ENCODE data around the gene MLXIP.

DNA sequence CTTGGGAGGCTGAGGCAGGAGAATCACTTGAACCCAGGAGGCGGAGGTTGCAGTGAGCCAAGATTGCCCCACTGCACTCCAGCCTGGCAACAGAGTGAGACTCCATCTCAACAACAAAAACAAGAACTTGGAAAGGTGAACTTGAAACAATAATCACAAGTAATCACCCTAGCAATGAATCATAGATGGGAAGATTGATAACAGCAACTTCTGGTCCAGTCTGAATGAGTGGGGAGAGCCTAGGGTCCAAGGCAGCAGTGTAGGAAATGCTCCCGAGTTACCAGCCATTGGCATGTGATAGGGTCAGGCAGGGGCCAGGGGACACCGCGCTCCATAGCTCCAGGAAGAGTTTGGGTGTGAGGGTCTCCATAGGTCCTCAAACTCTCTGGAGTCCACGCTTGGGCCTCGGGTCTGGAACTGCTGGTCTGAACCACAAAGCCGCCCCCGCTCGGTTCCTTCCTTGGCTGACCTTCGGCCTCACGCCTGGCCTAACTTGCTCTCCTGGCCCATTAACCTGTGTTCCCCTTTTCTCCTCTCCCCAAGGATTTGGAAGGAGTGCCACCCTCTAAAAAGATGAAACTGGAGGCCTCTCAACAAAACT, 19.9 kb upstream of the MLXIP start:
- TF ChIP-seq, protein P1, sequence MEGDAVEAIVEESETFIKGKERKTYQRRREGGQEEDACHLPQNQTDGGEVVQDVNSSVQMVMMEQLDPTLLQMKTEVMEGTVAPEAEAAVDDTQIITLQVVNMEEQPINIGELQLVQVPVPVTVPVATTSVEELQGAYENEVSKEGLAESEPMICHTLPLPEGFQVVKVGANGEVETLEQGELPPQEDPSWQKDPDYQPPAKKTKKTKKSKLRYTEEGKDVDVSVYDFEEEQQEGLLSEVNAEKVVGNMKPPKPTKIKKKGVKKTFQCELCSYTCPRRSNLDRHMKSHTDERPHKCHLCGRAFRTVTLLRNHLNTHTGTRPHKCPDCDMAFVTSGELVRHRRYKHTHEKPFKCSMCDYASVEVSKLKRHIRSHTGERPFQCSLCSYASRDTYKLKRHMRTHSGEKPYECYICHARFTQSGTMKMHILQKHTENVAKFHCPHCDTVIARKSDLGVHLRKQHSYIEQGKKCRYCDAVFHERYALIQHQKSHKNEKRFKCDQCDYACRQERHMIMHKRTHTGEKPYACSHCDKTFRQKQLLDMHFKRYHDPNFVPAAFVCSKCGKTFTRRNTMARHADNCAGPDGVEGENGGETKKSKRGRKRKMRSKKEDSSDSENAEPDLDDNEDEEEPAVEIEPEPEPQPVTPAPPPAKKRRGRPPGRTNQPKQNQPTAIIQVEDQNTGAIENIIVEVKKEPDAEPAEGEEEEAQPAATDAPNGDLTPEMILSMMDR (IDR thresholded peaks at IDR 0.05) = no peak
- TF ChIP-seq, protein P2, sequence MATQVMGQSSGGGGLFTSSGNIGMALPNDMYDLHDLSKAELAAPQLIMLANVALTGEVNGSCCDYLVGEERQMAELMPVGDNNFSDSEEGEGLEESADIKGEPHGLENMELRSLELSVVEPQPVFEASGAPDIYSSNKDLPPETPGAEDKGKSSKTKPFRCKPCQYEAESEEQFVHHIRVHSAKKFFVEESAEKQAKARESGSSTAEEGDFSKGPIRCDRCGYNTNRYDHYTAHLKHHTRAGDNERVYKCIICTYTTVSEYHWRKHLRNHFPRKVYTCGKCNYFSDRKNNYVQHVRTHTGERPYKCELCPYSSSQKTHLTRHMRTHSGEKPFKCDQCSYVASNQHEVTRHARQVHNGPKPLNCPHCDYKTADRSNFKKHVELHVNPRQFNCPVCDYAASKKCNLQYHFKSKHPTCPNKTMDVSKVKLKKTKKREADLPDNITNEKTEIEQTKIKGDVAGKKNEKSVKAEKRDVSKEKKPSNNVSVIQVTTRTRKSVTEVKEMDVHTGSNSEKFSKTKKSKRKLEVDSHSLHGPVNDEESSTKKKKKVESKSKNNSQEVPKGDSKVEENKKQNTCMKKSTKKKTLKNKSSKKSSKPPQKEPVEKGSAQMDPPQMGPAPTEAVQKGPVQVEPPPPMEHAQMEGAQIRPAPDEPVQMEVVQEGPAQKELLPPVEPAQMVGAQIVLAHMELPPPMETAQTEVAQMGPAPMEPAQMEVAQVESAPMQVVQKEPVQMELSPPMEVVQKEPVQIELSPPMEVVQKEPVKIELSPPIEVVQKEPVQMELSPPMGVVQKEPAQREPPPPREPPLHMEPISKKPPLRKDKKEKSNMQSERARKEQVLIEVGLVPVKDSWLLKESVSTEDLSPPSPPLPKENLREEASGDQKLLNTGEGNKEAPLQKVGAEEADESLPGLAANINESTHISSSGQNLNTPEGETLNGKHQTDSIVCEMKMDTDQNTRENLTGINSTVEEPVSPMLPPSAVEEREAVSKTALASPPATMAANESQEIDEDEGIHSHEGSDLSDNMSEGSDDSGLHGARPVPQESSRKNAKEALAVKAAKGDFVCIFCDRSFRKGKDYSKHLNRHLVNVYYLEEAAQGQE (IDR thresholded peaks at IDR 0.05; ENCODE audit: insufficient read depth in 1 of 2, low read depth in 2 of 2, low read length in 1 of 2) = no peak
- TF ChIP-seq TCF7L2 (IDR thresholded peaks at IDR 0.05; ENCODE audit: low read depth, low read length) (no peak), POLR2AphosphoS5 (IDR thresholded peaks at IDR 0.05; ENCODE audit: low read depth, low read length) (no peak), SIN3A (IDR thresholded peaks at IDR 0.05; ENCODE audit: borderline replicate concordance, insufficient read depth, low read depth, low read length) (no peak)

All from Panc1 (cell line).